Hippocampal formation (tissue), 2 donors: ENCODE measurements around the gene REC8.

Source experiments
- DNase-seq, 2 donors: peaks; one replicate each; lab custom pipeline; 2025; lab: John Stamatoyannopoulos, UW

The REC8 gene

DNA sequence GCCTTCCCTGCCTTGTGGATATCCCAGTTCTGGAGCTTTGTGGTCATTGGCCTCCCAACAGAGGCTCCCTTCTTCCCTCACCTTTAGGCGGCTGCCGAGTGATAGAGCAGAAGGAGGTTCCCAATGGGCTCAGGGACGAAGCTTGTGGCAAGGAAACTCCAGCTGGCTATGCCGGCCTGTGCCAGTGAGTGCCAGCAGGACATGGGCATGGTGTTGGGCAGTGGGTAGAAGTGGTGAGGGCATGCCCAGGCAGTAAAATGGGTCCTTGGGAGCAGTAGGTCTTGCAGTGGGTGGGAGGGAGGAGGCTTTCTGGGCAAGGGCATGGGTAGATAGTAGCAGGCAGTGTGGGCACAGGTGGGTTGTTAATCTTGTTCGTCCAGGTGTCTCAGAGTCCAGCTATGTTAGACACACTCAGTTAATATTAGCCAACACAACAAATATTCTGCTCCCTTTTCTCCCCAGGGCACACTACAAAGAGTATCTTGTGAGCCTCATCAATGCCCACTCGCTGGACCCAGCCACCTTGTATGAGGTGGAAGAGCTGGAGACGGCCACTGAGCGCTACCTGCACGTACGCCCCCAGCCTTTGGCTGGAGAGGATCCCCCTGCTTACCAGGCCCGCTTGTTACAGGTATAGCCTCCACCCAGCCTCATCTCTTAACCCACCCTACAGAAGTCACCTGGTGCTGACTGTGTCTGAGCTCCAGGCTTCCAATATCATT, 11.9 kb upstream of the REC8 start:
- DNase-seq: no peak

DNA sequence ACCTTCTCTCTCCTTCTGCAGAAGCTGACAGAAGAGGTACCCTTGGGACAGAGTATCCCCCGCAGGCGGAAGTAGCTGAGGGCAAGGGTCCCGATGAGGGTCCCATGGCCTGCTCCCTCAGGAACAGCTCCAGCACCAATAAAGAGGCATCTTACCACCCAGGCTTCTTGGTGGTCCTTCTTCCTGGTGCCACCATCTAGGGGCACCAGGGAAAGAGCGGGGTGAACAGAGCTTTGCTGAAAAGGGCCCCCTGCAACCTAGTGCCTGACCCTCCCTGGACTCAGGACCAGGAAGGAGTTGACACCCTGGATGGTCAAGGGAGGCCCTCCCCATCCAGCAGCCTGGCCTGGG, 11.4 kb upstream of the REC8 start:
- no peak for DNase-seq

DNA sequence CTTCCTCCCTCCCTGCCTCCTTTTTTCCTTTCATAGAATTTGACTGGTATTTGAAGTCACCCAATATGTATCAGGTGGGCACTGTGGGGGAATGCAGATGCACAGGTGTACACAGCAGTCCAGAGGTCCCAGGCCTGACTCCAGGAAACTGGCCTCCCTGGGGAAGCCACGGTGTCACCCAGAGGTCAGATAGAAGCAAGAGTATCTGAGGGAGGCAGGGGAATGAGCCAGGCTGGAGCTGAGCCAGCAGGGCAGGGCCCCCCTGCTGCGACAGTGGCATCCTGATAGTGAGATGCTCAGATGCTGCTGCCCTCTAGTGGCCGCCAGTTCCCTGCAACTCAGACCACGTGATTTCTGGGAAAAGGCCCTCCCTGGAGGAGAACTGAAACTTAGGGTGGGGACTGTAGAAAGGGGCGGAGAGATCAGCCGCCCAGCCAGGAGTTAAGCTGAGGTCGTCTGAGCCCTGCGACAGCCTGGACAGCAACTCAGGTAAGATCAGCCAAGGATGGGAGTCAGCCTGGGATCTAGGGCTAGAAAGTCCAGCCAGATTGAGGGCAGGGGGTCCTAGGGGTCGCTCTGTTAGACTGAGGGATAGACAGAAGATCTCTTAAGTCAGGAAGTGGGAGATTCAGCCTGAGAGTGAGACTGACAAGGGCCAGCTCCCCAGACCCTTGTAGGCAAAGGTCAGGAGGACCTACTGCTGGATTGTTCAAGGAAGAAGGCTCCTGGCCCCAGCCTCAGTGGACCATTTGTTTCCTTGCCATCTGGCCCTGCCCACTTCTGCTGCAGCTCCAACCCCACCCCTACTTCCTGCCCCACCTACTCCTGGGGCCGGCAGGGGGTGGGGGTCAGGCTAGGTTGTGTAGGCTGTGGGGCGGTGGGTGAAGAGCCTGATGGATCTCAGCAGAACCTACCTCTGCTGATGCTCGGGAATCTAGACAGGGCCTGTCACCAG, 10.8 kb upstream of the REC8 start, which contains the start of gene IRF9:
IRF9 (plus strand) TSS at position 416 of the 955 bp plus-strand sequence. CDS start 880 bp downstream, outside the sequence.
- peak; percentile 93 to 94 for DNase-seq

GRCh38 chr14:24162093-24162492, 9.8 kb upstream of the REC8 start:
- no peak for DNase-seq

DNA sequence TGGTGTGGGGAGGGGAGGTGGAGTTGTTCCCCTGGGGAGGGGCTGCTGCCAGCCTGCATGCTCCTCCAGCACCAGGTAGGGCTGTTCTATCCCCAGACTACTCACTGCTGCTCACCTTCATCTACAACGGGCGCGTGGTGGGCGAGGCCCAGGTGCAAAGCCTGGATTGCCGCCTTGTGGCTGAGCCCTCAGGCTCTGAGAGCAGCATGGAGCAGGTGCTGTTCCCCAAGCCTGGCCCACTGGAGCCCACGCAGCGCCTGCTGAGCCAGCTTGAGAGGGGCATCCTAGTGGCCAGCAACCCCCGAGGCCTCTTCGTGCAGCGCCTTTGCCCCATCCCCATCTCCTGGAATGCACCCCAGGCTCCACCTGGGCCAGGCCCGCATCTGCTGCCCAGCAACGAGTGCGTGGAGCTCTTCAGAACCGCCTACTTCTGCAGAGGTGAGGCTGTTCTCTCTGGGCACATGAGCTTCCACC, 7.3 kb upstream of the REC8 start:
- no peak for DNase-seq

- no peak for DNase-seq
These were observed 6.1 kb upstream of the REC8 start for GRCh38 chr14:24165785-24166184.

DNA sequence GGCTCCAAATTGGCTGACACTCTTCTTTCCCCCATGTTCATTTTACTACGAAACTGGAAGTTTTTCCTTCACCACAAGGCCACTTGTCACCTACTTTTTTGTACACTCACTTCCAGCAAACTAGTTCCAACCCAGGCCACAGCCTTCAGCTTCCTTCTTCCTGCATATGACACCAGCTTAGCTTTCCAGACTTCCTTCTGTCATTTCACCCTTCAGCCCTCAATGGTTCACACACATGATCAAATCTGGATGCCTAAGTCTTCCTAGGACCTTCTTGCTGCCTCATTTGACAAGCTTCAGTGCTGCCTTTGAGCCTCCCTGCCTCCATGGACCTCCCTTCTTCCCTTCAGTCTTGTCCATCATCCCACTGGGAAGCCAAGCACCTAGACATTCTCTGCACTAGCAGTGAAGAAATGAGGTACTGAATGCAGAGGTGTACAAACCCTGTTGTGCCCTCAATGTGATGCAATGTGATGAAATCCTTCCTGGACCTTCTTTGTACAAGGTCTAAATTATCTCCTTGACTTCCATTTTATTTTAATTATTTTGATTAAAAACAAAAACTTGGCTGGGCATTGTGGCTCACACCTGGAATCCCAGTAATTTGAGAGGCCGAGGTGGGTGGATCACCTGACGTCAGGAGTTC, 4.3 kb upstream of the REC8 start:
- DNase-seq: no peak

DNA sequence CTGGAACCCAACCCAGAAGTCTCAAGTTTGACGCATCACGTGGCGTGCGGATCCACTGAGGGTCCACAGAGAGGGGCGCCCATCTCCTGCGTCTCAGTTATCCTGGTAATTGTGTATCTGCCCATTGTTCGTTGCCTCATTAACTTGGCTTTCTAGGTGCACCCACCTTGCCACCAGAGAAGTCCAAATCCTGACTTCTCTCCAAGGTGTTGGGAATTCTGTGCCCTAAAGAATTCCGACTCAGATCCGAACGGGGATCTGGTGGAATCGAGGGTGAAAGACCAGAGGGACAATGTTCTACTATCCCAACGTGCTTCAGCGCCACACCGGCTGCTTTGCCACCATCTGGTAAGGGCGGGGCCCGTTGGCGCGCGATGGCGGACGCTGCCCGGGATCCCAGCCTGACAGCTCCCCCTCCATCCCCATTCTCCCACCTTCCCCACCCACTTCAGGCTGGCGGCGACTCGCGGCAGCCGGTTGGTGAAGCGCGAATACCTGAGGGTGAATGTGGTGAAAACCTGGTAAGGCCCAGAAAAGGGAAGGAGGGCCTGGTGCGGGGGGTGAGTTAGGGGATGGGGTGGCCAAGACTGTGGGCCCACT, 481 bp downstream of the REC8 start:
- peak in 1 of 2 donors; percentile 48 for DNase-seq

GRCh38 chr14:24172871-24173281, 996 bp downstream of the REC8 start:
- DNase-seq: no peak

DNA sequence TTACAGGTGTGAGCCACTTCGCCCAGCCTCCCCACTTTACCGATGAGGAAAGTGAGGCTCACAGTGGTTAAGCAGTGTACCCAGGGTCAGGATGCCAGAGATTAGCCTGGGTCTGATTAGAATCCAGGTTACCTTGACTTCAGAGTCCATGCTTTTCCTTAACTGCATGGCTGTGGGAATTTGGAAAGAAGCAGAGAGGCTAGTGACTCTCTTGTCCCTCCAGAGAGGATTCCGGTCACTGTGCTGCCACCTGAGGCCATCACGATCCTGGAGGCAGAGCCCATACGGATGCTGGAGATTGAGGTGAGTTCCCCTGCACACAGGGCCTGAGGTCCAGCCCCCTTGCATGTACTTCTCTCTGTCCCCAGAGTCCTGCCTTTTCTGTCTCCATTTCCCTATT, 4.7 kb downstream of the REC8 start:
- no peak for DNase-seq

- no peak for DNase-seq
These were observed 5.4 kb downstream of the REC8 start for GRCh38 chr14:24177041-24177825.

- no peak for DNase-seq
These were observed 6.0 kb downstream of the REC8 start for GRCh38 chr14:24177891-24178290.

- DNase-seq: no peak
These were observed 6.7 kb downstream of the REC8 start for GRCh38 chr14:24178399-24179178.

- DNase-seq: no peak
These were observed 7.5 kb downstream of the REC8 start for GRCh38 chr14:24179294-24179960.

DNA sequence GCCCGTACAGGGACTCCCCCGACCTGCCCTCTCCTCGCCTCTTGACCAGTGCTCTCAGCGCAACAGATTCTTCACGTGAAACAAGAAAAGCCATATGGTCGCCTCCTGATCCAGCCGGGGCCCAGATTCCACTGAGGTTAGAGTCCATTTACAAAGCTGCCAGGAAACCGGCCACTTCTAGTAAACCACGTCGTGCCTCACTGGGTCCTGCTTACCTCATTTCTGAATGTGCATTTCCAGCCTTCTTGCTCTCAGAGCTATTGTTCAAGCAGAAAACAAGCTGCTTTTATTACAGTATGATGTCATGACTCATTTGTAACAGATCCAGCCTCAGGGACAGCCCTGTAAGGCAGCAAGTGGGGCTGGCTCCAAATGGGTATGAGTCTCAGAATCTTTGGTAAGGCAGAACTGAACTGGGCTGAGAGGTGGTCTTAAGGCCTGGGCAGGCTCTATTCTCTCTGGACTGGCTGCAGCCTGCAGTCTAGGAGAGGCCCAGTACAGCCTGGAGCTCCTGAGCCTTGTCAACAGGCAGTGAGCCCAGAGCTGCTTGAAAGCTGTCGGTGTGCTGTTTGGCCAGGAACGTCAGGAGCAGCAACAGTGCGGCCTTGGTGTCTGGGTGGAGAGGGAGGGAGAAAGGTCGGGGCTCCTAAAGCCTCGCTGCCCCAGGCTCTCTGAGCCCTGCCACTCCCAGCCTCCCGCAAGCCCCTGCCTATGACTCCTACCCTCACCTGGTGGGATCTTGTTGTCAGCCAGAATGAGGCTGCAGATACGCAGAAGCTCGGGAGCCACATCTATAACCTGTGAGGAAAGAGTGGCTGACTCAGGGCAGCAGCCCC, 8.3 kb downstream of the REC8 start:
- DNase-seq: peak; percentile 16 to 51

DNA sequence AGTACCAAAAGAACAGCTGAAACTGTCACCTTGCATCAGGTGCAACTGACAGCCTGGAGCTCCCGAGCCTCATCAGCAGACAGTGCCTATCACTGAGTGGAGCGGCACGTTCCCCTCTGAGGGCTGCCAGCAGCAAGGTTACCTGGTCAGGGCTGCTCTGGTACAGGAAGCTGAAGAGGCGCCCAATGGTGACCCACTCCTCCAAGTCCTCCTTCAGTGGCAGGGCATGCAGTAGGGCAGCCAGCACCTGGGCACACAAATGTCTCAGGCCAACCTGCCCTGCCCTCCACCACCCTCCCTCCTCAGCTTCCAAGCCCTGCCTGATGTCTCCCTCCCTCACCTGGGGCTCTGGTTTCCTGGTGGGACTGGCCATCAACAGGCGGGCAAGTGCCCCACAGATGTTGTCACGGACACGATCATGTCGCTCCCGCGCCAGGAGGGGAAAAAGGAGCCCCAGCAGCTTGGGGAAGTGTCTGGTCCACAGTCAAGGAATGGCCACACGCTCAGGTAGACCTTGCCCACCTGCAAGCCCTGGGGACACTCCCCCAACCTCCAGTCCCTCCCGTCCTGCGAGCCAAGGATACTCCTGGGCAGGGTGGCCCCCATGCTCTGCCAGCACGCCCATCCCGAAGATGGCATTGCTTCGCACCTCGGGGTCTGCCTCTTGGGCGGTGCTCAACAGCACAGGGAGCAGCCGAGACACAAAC, 9.6 kb downstream of the REC8 start:
- no peak for DNase-seq

DNA sequence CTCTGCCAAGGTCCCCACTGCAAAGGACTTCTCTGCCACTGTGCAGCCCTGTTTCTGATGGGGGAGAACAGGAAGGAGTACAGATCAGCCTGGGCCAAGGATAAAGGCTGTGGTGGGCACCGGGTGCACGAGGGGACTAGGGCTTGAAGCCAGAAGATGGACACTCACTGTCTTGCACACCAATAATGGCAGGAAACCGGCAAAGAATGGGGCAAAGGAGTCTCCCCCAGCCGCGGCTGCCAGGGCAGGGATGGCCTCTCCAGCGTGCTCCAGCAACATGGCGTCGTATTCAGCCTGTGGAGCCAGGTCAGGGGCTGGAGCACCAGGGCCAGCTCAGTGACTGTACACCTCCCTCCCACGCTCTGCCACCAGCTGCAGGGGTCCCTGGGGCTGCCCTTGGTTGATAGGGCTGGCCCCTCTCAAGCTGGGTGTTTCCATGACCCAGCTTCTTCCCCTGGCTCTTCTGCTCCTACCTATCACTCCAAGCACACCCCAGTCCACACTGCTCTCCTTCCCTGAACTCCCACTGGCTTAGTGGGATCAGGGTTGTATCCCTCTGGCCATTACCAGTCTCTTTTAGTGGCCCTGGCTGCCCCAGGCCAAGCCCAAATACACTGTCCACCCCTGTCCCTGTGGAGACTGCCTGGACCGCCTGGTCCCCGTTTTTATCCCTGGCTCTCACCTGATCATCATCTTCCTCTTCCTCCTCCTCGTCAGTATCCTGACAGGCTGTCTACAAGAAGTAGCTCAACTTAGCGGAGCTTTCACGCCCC, 10.4 kb downstream of the REC8 start:
- no peak for DNase-seq
